ENCODE measurements around the gene ADAMTS10.
"Not testable (repeated sequence)": the region's sequence is repeated elsewhere in the genome, so short reads cannot be mapped to it uniquely, and the experiment has no call there.

Gene ADAMTS10

GRCh38 chr19:8575467-8575997, 35.0 kb downstream of the ADAMTS10 start:
- DNase-seq (ENCODE audit: insufficient read length, low spot score) (no peak), FAIRE-seq (no peak)
- no peak for TF ChIP-seq CTCF (IDR thresholded peaks at IDR 0.05; ENCODE audit: insufficient read depth, missing control alignments)

DNA sequence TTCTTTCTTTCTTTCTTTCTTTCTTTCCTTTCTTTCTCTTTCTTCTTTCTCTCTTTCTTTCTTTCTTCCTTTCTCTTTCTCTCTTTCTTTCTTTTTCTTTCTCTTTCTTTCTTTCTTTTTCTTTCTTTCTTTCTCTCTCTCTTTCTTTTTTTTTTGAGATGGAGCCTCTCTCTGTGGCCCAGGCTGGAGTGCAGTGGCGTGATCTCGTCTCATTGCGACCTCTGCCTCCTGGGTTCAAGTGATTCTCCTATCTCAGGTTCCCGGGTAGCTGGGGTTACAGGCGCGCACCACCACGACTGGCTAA, 35.9 kb downstream of the ADAMTS10 start:
- not testable (repeated sequence) for DNase-seq (ENCODE audit: insufficient read length, low spot score); FAIRE-seq

- no peak for FAIRE-seq
- no peak for TF ChIP-seq CTCF (IDR thresholded peaks at IDR 0.05; ENCODE audit: insufficient read depth, missing control alignments)
- DNase-seq (ENCODE audit: insufficient read length, low spot score): no peak
Measured at GRCh38 chr19:8573316-8573715, 37.2 kb downstream of the ADAMTS10 start.

- DNase-seq (ENCODE audit: insufficient read length, low spot score) (no peak), FAIRE-seq (no peak)
- no peak for TF ChIP-seq CTCF (IDR thresholded peaks at IDR 0.05; ENCODE audit: insufficient read depth, missing control alignments)
Measured at GRCh38 chr19:8571006-8571411, 39.5 kb downstream of the ADAMTS10 start.

DNA sequence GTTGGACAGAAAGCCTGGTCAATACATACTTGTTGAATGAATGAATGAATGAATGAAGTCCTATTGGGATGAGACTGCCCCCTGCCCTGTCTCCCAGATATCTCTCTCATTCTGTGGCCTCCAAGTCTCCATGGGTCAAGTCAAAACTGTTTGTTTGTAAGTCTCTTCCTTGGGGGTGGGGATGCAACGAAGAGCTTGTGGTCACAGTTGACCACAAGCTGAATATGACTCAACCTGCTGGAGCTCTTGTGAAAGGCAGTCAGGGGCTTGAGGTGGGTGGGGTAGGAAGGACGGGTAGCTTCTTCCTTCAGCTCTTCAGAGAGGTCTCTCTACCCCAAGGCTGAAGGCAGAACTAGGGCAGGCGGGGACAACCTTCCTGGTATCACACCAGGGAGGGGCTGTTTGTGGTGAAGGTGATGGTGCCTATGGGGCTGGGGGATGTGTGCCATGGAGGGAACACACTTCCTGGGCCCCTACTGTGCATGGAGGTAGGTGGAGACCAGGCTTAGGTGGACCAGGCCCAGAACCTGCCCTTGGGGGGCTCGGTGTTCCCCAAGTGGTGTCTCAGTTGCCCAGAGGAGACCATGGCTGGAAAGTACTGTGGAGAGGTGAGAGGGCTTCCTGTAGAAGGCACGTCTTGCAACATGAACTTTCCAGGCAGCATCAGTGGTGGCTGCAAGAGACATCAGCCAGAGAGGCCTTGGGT, 41.3 kb downstream of the ADAMTS10 start:
- no peak for TF ChIP-seq CTCF (IDR thresholded peaks at IDR 0.05; ENCODE audit: insufficient read depth, missing control alignments)
- FAIRE-seq (no peak), DNase-seq (ENCODE audit: insufficient read length, low spot score) (no peak)

DNA sequence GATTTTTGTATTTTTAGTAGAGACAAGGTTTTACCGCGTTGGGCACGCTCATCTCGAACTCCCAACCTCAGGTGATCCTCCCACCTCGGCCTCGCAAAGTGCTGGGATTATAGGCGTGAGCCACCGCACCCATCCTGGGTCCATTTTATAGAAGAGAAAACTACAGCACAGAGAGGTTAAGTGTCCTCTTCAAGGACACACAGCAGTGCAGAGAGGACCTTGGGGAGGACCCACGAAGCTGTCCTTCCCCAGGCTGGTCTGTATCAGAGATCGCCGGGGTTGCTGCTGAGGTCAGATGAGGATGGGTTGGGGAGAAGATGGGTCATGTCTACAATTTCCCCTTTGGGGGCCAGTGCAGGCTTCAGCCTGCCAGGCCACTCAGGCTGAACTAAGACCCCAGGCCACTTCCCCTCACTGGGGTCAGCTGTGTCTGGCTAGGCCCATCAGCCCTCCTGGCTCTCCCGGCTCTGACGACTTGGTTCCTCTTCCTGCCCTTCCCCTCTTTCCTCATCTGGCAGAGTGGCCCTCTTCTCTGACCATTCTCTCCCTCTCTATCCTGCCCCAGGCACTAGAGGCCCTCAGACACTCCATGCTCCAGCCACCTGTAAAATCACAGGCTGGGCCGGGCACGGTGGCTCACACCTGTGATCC, 42.9 kb downstream of the ADAMTS10 start:
- TF ChIP-seq CTCF (IDR thresholded peaks at IDR 0.05; ENCODE audit: insufficient read depth, missing control alignments): no peak
- FAIRE-seq (no peak), DNase-seq (ENCODE audit: insufficient read length, low spot score) (no peak)

DNA sequence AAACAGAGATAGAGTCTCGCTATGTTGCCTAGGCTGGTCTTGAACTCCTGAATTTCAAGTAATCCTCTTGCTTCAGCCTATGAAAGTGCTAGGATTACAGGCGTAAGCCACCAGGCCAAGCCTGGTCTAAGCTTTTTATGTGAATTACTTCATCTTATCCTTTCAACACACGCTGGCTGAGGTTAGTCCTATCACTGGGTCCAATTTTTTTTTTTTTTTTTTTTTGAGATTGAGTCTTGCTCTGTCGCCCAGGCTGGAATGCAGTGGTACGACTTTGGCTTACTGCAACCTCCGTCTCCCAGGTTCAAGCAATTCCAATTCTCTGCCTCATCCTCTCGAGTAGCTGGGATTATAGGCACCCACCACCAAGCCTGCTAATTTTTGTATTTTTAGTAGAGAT, 43.7 kb downstream of the ADAMTS10 start:
- DNase-seq (ENCODE audit: insufficient read length, low spot score): no peak
- FAIRE-seq: no peak
- TF ChIP-seq CTCF (IDR thresholded peaks at IDR 0.05; ENCODE audit: insufficient read depth, missing control alignments): no peak

DNA sequence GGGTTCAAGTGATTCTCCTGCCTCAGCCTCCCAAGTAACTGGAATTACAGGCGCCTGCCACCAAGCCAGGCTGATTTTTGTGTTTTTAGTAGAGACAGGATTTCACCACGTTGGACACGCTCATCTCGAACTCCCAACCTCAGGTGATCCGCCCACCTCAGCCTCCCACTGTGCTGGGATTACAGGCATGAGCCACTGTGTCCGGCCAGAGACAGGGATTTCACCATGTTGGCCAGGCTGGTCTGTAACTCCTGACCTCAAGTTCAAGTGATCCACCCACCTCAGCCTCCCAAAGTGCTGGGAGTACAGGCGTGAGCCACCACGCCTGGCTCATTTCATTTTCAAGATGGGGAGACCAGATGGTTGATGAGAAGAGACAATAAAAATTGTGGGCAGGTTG, 45.6 kb downstream of the ADAMTS10 start:
- DNase-seq (ENCODE audit: insufficient read length, low spot score): not testable (repeated sequence)

More for the DNA sequence above, 45.6 kb downstream of the ADAMTS10 start:
- FAIRE-seq: not testable (repeated sequence)

All from D721Med (cell line).